HG02973 (cell line): Measurements from ENCODE around the gene ENTPD1.
"Not testable (repeated sequence)": the region's sequence is repeated elsewhere in the genome, so short reads cannot be mapped to it uniquely, and the experiment has no call there.

Experiments
- ATAC-seq: cut with Tn5 transposase; IDR thresholded peaks from one replicate; pipeline ENCODE4 v1.9.1; 2021; ENCODE audit warnings: moderate library complexity; ENCODE audit not compliant: unreplicated experiment

The ENTPD1 gene

GRCh38 chr10:95793401-95794045 lies 37.6 kb downstream of the ENTPD1 start:
- ATAC-seq: peak; percentile 40

GRCh38 chr10:95794195-95794594 lies 38.2 kb downstream of the ENTPD1 start:
- no peak for ATAC-seq

GRCh38 chr10:95795602-95796001 lies 39.6 kb downstream of the ENTPD1 start:
- no peak for ATAC-seq

- no peak for ATAC-seq
Measured at GRCh38 chr10:95796504-95796903, 40.5 kb downstream of the ENTPD1 start.

GRCh38 chr10:95798096-95798855 lies 42.3 kb downstream of the ENTPD1 start:
- ATAC-seq: no peak

GRCh38 chr10:95800286-95800685 lies 44.3 kb downstream of the ENTPD1 start:
- not testable (repeated sequence) for ATAC-seq

GRCh38 chr10:95806687-95807380 lies 50.9 kb downstream of the ENTPD1 start:
- ATAC-seq: not testable (repeated sequence)

- ATAC-seq: not testable (repeated sequence)
Measured at GRCh38 chr10:95808705-95809308, 52.8 kb downstream of the ENTPD1 start.

GRCh38 chr10:95809370-95810197 lies 53.6 kb downstream of the ENTPD1 start:
- no peak for ATAC-seq

GRCh38 chr10:95810198-95810976 lies 54.4 kb downstream of the ENTPD1 start:
- no peak for ATAC-seq

GRCh38 chr10:95813054-95813685 lies 57.2 kb downstream of the ENTPD1 start:
- no peak for ATAC-seq

- ATAC-seq: no peak
Measured at GRCh38 chr10:95814011-95814727, 58.2 kb downstream of the ENTPD1 start.

GRCh38 chr10:95815133-95815532 lies 59.2 kb downstream of the ENTPD1 start:
- no peak for ATAC-seq

GRCh38 chr10:95815701-95816240 lies 59.8 kb downstream of the ENTPD1 start:
- ATAC-seq: no peak

- no peak for ATAC-seq
Measured at GRCh38 chr10:95818010-95818409, 62.0 kb downstream of the ENTPD1 start.

GRCh38 chr10:95818668-95819067 lies 62.7 kb downstream of the ENTPD1 start:
- ATAC-seq: no peak

- ATAC-seq: no peak
Measured at GRCh38 chr10:95819620-95820329, 63.8 kb downstream of the ENTPD1 start.

GRCh38 chr10:95820363-95820762 lies 64.4 kb downstream of the ENTPD1 start:
- ATAC-seq: peak; percentile 42
